ENCODE results near the gene TPI1. TPM values are rescaled to one million over a fixed set of nuclear protein-coding genes. Genes with fewer than 3 reads are reported as not detected.

TPI1 gene
- total RNA-seq, result 1,010 and 1,150 TPM in 2 replicates

DNA sequence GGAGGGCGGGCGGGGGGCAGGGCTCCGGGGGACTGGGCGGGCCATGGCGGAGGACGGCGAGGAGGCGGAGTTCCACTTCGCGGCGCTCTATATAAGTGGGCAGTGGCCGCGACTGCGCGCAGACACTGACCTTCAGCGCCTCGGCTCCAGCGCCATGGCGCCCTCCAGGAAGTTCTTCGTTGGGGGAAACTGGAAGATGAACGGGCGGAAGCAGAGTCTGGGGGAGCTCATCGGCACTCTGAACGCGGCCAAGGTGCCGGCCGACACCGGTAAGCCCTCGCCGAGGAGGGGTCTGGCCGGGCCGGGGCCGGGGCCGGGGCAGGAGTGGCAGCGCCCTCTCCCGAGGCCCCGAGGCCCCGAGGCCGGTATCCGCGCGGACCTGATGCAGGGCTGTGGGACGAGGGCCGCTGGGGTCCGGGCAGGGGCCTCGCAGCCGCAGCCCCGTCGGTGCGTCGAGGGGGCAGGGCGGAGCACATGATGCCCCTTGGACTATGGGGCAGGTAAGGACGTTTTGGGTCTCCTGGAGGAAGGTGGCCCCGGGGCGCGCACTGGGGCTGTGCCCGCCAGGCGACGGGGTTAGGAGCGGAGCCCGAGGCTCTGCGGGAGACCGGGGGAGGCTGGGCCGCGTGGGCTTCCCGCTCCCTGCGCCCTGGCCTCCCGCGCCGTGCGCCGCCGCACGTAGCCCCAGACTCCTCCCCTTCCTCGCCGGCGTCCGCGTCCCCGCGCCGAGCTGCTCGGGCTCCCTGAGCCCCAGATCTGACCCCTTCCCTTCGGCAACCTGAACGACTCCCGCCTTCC is at the start of gene TPI1:
Gene TPI1 (plus strand): TSS at position 119 of the 798 bp plus-strand sequence. CDS start 36 bp downstream, at position 155.

GRCh38 chr12:6821591-6822425 is 45.5 kb upstream of the TPI1 start, which contains the start of gene GPR162:
Gene GPR162, plus strand, starts transcription at chr12:6821821. Its CDS starts 2,078 bp downstream, at chr12:6823899.

GRCh38 chr12:6827982-6828780 is 39.1 kb upstream of the TPI1 start, which contains the start of gene P3H3:
Gene P3H3, plus strand, starts transcription at chr12:6828407. Its CDS starts 34 bp downstream, at chr12:6828441.

GRCh38 chr12:6840761-6841515 is 26.4 kb upstream of the TPI1 start, which contains the start of gene GNB3:
Gene GNB3, plus strand, starts transcription at chr12:6840925. Its CDS starts 363 bp downstream, at chr12:6841288.

GRCh38 chr12:6851153-6851920 is 16.0 kb upstream of the TPI1 start, which contains the start of gene CDCA3:
Gene CDCA3, minus strand, starts transcription at chr12:6851286. Its CDS starts 334 bp downstream, at chr12:6850952.

DNA sequence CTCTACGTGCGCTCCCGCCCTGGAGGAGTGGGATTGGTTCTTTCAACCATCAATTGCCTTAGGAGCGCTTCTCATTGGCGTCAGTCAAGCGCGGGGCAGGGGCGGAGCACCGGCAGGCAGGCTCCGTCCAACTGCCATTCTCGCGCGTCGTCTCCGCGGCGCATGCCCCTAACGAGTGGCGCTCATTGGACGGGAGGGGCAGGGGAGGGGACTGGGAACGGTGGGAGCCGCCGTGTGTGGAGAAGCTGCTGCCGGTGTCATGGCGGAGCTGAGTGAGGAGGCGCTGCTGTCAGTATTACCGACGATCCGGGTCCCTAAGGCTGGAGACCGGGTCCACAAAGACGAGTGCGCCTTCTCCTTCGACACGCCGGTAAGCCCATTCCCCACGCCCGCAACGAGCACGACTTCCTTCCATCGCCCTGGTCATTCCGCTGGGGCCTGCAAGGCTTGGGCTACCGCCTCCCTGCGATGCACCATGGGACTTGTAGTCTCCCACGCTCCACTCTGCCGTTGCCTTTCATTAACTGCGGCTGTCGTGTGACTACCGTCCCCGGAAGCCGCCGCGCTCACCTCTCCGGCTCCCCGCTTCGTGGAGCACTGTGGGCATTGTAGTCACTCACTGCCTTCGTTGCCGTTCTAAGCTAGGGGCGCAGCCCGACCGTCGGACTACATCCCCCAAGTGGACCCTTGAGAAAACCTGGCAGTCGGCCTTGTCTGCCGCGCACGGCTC is 15.2 kb upstream of the TPI1 start, which contains the start of gene USP5:
Gene USP5 (plus strand): TSS at position 230 of the 730 bp plus-strand sequence. CDS start 30 bp downstream, at position 260.

DNA sequence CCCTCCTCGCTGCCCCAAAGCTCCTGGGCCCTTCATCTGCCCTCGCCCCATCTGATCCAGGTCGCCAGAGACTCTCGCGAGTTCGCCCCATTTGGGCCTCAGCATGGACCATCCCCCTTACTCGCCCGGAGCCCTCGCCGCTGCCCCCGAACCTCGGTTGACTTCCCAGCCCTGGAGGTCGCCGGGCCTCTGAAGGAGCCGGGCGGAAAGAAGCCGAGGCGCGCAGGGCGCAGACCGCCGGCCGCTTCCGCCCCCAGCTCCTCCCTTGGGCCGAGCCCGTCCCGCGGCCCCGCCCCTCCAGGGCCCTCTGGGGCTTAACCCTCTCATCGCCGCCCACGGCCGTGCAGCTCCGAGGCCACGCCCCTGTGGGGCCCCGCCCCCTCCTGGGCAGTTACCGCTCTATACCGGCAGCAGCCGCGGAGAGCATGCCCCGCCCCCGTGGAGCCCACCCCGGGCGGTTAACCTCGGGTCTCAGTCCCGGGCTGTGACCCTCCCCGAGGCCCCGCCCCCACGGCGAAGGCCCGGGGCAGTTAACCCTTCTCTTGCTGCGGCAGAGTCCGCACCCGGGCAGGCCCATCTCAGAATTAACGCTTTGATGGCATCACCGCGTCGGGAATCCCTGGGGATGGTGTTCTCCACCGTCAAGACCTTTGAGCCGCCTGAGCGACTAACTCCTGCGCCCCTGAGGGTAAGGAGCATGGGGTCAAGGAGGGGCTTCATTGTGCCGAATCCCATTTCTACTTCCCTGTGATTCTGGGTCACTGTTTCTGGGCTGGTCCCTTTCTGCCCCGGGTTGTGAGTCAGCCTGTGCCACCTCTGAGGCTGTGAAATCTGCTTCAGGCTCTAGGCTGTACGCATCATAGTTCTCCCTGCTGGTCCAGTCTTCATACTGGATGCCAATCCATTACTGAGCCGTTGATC is 6.0 kb downstream of the TPI1 start, which contains the start of gene SPSB2:
Gene SPSB2 (minus strand): TSS at position 210 of the 921 bp plus-strand sequence. CDS start 402 bp downstream, outside the sequence.

GRCh38 chr12:6904280-6905276 is 37.2 kb downstream of the TPI1 start, which contains the start of gene LRRC23:
Gene LRRC23, plus strand, starts transcription at chr12:6904822. Its CDS starts 812 bp downstream, at chr12:6905634.

DNA sequence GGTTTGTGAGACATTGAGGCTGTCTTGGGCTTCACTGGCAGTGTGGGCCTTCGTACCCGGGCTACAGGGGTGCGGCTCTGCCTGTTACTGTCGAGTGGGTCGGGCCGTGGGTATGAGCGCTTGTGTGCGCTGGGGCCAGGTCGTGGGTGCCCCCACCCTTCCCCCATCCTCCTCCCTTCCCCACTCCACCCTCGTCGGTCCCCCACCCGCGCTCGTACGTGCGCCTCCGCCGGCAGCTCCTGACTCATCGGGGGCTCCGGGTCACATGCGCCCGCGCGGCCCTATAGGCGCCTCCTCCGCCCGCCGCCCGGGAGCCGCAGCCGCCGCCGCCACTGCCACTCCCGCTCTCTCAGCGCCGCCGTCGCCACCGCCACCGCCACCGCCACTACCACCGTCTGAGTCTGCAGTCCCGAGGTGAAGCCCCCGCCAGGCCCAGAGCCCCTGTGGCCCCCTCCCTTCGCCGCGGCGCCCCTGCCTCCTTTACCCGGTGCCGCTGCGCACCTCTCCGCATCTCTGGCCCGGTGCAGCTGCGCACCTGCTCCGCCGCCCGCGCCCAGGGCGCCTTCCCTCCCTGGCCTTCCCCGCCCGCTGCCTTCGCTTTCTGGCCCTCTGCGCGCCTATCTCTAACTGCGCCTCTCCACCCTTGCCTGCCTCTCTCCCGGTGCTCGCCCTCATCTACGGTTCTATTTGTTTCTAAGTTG is 47.1 kb downstream of the TPI1 start, which contains the start of gene ENO2:
Gene ENO2 (plus strand): TSS at position 335 of the 701 bp plus-strand sequence. CDS start 1,253 bp downstream, outside the sequence.

Other genes starting within 250 kb of the TPI1 start
- not detected in 2 replicates for gene LPAR5, start 231.6 kb upstream of the TPI1 start, total RNA-seq
- gene ACRBP, start 220.1 kb upstream of the TPI1 start, total RNA-seq, result 0.27 and 0.84 TPM in 2 replicates
- gene ING4, start 204.4 kb upstream of the TPI1 start, total RNA-seq, result 21.2 and 25.4 TPM in 2 replicates
- 14.1 and 27.2 TPM in 2 replicates for gene ZNF384, start 178.2 kb upstream of the TPI1 start, total RNA-seq
- not detected in 2 replicates for gene PIANP, start 166.7 kb upstream of the TPI1 start, total RNA-seq
- 68.9 and 69.7 TPM in 2 replicates for gene COPS7A, start 143.5 kb upstream of the TPI1 start, total RNA-seq
- gene MLF2, start 114.4 kb upstream of the TPI1 start, total RNA-seq, result 165 and 177 TPM in 2 replicates
- gene PTMS, start 101.2 kb upstream of the TPI1 start, total RNA-seq, result 164 and 173 TPM in 2 replicates
- gene LAG3, start 95.0 kb upstream of the TPI1 start, total RNA-seq, result 0.13 TPM in 1 of 2 replicates, not detected in the other
- gene CD4, start 78.0 kb upstream of the TPI1 start, total RNA-seq, result not detected in 2 replicates
- 0.30 and 0.80 TPM in 2 replicates for gene GPR162, start 45.7 kb upstream of the TPI1 start, total RNA-seq
- gene P3H3, start 39.1 kb upstream of the TPI1 start, total RNA-seq, result 7.5 and 8.8 TPM in 2 replicates
- 0.10 and 0.20 TPM in 2 replicates for gene GNB3, start 26.6 kb upstream of the TPI1 start, total RNA-seq
- gene CDCA3, start 16.2 kb upstream of the TPI1 start, total RNA-seq, result 55.0 and 56.9 TPM in 2 replicates
- gene USP5, start 15.4 kb upstream of the TPI1 start, total RNA-seq, result 80.9 and 87.7 TPM in 2 replicates
- gene SPSB2, start 5.8 kb downstream of the TPI1 start, total RNA-seq, result 3.2 and 3.9 TPM in 2 replicates
- 2.8 and 7.1 TPM in 2 replicates for gene LRRC23, start 37.3 kb downstream of the TPI1 start, total RNA-seq
- gene ENO2, start 47.0 kb downstream of the TPI1 start, total RNA-seq, result 6.2 and 6.9 TPM in 2 replicates
- 12.5 and 17.1 TPM in 2 replicates for gene ATN1, start 60.4 kb downstream of the TPI1 start, total RNA-seq
- gene RNU7-1, start 76.3 kb downstream of the TPI1 start, total RNA-seq, result not detected in 2 replicates
- gene C12orf57, start 76.5 kb downstream of the TPI1 start, total RNA-seq, result 214 and 226 TPM in 2 replicates
- gene PTPN6, start 83.8 kb downstream of the TPI1 start, total RNA-seq, result 1.2 and 5.3 TPM in 2 replicates
- gene PHB2, start 103.1 kb downstream of the TPI1 start, total RNA-seq, result 293 and 304 TPM in 2 replicates
- 51.5 and 63.6 TPM in 2 replicates for gene EMG1, start 103.4 kb downstream of the TPI1 start, total RNA-seq
- gene LPCAT3, start 150.9 kb downstream of the TPI1 start, total RNA-seq, result 25.5 and 28.0 TPM in 2 replicates
- gene C1S, start 193.2 kb downstream of the TPI1 start, total RNA-seq, result 0.27 and 0.79 TPM in 2 replicates
- 1.9 and 2.5 TPM in 2 replicates for gene C1R, start 224.9 kb downstream of the TPI1 start, total RNA-seq
- 9.0 and 15.5 TPM in 2 replicates for gene C1RL, start 241.7 kb downstream of the TPI1 start, total RNA-seq